ENCODE measurements around the gene LIG1. TPM values are rescaled to one million over a fixed set of nuclear protein-coding genes. Genes with fewer than 3 reads are reported as not detected.
"Not testable (repeated sequence)": the region's sequence is repeated elsewhere in the genome, so short reads cannot be mapped to it uniquely, and the experiment has no call there.

LIG1 gene
- total and polyA plus RNA-seq, 2 experiments from 2014 or later, result 23.8 to 28.4 TPM

DNA sequence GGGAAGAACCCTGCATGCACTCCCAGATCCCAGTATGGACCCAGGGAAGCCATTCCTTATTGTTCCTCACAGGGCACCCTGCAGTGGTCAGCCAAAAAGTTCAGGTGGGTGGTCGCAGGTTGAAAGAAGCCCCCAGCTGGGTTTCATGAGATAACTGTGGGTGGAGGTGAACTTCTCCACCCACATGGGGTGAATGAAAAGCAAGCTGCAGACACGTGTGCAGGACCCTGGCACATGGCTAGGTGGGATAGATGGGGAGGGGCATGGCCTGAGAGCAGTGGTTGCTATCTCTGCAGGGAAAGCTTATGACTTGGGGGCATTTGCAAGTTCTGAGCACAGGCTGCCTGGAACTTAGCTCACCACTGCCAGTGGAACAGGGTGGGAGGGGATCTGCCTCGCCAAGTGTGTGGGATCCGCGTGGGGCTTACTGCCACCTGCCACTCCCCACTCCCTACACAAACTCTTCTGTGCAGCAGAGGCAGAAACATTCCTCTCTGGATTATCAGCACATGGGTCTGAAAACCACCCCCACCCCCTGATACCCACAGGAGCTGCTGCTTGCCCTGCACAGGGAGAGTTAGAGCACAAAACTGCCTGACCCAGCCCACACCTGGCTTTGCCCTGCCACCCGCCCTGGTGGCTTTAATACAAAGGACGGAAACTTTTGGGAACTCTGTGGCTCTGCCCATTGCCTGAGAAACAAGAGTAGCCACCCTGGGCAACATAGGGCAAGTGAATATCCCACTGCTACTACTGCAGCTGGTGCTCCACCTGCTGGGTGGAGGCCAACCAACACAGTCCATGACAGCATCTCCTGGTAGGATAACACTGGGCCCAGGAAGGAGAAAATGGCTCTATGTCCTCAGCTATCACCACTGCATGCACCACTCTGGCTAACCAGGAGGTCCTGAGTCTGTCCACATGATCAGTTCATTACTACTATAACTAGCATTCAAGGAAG, 84.0 kb downstream of the LIG1 start:
- H3K9me3 ChIP-seq (ENCODE audit: low read depth), result no peaks in the 10 kb centered on the region
- H3K4me3 ChIP-seq, result no peak overlapping the region
- H3K79me2 ChIP-seq, result no peaks in the 10 kb centered on the region
- H3K36me3 ChIP-seq (replicated peaks; ENCODE audit: insufficient read depth, low read depth), result no peaks in the 10 kb centered on the region
- no peaks in the 10 kb centered on the region for H3K27me3 ChIP-seq
- no peak for DNase-seq (ENCODE audit: low spot score)
- no peaks in the 10 kb centered on the region for H3K4me1 ChIP-seq (ENCODE audit: insufficient read depth)
- no peak overlapping the region for H3K27ac ChIP-seq
- no peak for TF ChIP-seq EZH2phosphoT487 (IDR thresholded peaks at IDR 0.05; ENCODE audit: low read depth, severe bottlenecking, unreplicated experiment)
- TF ChIP-seq, protein P1, sequence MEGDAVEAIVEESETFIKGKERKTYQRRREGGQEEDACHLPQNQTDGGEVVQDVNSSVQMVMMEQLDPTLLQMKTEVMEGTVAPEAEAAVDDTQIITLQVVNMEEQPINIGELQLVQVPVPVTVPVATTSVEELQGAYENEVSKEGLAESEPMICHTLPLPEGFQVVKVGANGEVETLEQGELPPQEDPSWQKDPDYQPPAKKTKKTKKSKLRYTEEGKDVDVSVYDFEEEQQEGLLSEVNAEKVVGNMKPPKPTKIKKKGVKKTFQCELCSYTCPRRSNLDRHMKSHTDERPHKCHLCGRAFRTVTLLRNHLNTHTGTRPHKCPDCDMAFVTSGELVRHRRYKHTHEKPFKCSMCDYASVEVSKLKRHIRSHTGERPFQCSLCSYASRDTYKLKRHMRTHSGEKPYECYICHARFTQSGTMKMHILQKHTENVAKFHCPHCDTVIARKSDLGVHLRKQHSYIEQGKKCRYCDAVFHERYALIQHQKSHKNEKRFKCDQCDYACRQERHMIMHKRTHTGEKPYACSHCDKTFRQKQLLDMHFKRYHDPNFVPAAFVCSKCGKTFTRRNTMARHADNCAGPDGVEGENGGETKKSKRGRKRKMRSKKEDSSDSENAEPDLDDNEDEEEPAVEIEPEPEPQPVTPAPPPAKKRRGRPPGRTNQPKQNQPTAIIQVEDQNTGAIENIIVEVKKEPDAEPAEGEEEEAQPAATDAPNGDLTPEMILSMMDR (IDR thresholded peaks at IDR 0.05; ENCODE audit: poor library complexity), result no peak
- no peak for TF ChIP-seq EZH2 (IDR thresholded peaks at IDR 0.05; ENCODE audit: borderline replicate concordance)
- no peaks in the 10 kb centered on the region for H4K20me1 ChIP-seq (ENCODE audit: insufficient read depth, poor library complexity, severe bottlenecking)
- no peaks in the 10 kb centered on the region for H3K9me2 ChIP-seq (replicated peaks; ENCODE audit: insufficient read depth)
- H2AFZ ChIP-seq, result no peak overlapping the region
- no peak overlapping the region for H3K4me2 ChIP-seq
- WGBS (ENCODE audit: low lambda C conversion rate, missing lambda C conversion rate), result 88% methylated on average over 6 of the region's 7 CpGs

DNA sequence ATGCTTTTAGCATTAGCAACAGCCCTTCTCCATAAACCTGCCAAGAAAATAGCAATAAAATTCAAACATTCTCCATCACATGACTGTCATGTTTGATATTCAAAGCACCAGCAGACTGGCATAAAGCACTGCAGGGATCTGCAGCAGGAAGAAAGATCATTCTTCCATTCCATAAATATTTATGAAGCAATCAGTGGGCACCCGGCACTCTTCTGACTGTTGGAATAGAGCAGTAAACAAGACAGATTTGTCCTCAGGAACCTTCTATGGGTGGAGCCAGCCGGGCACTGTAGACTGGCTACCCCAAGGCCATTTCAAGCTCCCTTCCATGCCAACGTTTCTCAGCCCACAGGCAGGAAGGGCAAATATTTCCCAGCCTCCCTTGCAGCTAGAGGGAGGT, 85.1 kb downstream of the LIG1 start:
- Histone ChIP-seq H3K27ac (no peak overlapping the region), H3K4me3 (no peak overlapping the region), H3K4me2 (no peak overlapping the region), H3K4me1 (ENCODE audit: insufficient read depth) (no peaks in the 10 kb centered on the region), H3K79me2 (no peaks in the 10 kb centered on the region), H3K36me3 (replicated peaks; ENCODE audit: insufficient read depth, low read depth) (no peaks in the 10 kb centered on the region), H3K9me2 (replicated peaks; ENCODE audit: insufficient read depth) (no peaks in the 10 kb centered on the region), H3K27me3 (no peaks in the 10 kb centered on the region), H3K9me3 (ENCODE audit: low read depth) (no peaks in the 10 kb centered on the region), H4K20me1 (ENCODE audit: insufficient read depth, poor library complexity, severe bottlenecking) (no peaks in the 10 kb centered on the region), H2AFZ (no peak overlapping the region)
- TF ChIP-seq EZH2phosphoT487 (IDR thresholded peaks at IDR 0.05; ENCODE audit: low read depth, severe bottlenecking, unreplicated experiment) (no peak), EZH2 (IDR thresholded peaks at IDR 0.05; ENCODE audit: borderline replicate concordance) (no peak)
- TF ChIP-seq, protein P1 (IDR thresholded peaks at IDR 0.05; ENCODE audit: poor library complexity), result no peak
- no peak for DNase-seq (ENCODE audit: low spot score)
- WGBS (ENCODE audit: low lambda C conversion rate, missing lambda C conversion rate), result 70% methylated on average over 3 of the region's 3 CpGs

- H3K79me2 ChIP-seq, result no peaks in the 10 kb centered on the region
- no peaks in the 10 kb centered on the region for H3K36me3 ChIP-seq (replicated peaks; ENCODE audit: insufficient read depth, low read depth)
- H3K4me3 ChIP-seq, result no peak overlapping the region
- no peak overlapping the region for H3K4me2 ChIP-seq
- no peaks in the 10 kb centered on the region for H3K9me2 ChIP-seq (replicated peaks; ENCODE audit: insufficient read depth)
- no peaks in the 10 kb centered on the region for H3K9me3 ChIP-seq (ENCODE audit: low read depth)
- no peak overlapping the region for H3K27ac ChIP-seq
- no peak for DNase-seq (ENCODE audit: low spot score)
- no peaks in the 10 kb centered on the region for H4K20me1 ChIP-seq (ENCODE audit: insufficient read depth, poor library complexity, severe bottlenecking)
- TF ChIP-seq EZH2phosphoT487 (IDR thresholded peaks at IDR 0.05; ENCODE audit: low read depth, severe bottlenecking, unreplicated experiment) (no peak), EZH2 (IDR thresholded peaks at IDR 0.05; ENCODE audit: borderline replicate concordance) (no peak)
- TF ChIP-seq, protein P1 (IDR thresholded peaks at IDR 0.05; ENCODE audit: poor library complexity), result no peak
- WGBS (ENCODE audit: low lambda C conversion rate, missing lambda C conversion rate), result 98% methylated on average over 5 of the region's 5 CpGs
- H3K4me1 ChIP-seq (ENCODE audit: insufficient read depth), result no peaks in the 10 kb centered on the region
- no peak overlapping the region for H2AFZ ChIP-seq
- no peaks in the 10 kb centered on the region for H3K27me3 ChIP-seq
Measured at GRCh38 chr19:48081106-48081505, 89.0 kb downstream of the LIG1 start.

DNA sequence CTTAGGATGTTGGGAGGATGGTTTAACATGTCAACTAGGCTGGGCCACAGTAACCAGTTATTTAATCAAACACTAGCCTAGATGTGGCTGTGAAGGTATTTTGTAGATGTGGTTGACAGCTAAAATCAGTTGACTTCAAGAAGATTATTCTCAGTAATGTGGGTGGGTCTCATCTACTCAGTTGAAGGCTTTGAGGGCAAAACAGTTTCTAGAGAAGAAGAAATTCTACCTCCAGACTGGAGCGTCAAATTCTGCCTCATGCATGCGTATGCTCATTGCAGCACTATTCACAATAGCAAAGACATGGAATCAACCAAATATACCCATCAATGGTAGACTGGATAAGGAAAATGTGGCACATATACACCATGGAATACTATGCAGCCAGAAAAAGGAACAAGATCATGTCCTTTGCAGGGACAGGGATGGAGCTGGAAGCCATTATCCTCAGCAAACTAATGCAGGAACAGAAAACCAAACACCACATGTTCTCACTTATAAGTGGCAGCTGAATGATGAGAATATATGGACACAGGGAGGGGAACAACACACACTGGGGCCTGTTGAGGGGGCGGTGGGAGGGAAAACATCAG, 99.9 kb downstream of the LIG1 start:
- WGBS (ENCODE audit: low lambda C conversion rate, missing lambda C conversion rate), result 90% methylated on average over 3 of the region's 3 CpGs
- not testable (repeated sequence) for H3K4me3 ChIP-seq; H3K9me3 ChIP-seq (ENCODE audit: low read depth); H3K27me3 ChIP-seq; H3K4me2 ChIP-seq; H3K36me3 ChIP-seq (replicated peaks; ENCODE audit: insufficient read depth, low read depth); H3K9me2 ChIP-seq (replicated peaks; ENCODE audit: insufficient read depth); H4K20me1 ChIP-seq (ENCODE audit: insufficient read depth, poor library complexity, severe bottlenecking); H2AFZ ChIP-seq; H3K79me2 ChIP-seq; DNase-seq (ENCODE audit: low spot score); H3K4me1 ChIP-seq (ENCODE audit: insufficient read depth); H3K27ac ChIP-seq

All from hepatocyte (in vitro differentiated cells).